ENCODE results near the gene POFUT2. TPM values are rescaled to one million over a fixed set of nuclear protein-coding genes. Genes with fewer than 3 reads are reported as not detected.

The POFUT2 gene
- total RNA-seq, 1 donor from 2014 or later, result 39.4 TPM

DNA sequence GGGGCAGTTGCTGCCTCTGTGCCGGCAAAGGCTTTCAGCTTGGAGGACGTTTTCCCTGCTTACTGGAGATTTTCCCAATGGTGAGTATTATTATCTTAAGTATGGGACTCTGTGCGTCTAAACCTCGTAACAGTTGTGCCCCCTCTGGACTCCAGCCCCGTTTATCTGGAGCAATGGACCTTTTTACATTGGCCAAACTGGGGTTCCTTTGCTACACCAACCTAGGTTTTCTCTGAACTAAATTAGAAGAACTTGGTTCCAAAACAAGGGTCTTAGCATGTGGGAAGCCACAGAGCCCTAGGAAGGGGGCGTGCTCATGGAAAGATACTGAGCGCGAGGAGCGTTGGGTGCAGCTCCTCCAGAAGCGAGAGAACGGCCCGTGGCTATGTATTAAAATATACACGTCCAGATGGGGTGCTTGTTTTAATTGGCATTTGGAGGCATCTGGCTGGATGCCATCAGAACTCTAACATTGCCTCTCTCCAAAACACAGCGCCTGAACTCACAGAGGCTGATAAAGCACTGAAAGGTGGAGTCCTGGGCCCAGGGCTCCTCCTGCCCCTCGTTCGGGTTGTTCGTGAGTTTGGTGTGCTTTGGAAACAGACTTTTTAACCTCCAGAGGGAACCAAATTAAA, 28.4 kb downstream of the POFUT2 start:
- TF ChIP-seq, protein P1, sequence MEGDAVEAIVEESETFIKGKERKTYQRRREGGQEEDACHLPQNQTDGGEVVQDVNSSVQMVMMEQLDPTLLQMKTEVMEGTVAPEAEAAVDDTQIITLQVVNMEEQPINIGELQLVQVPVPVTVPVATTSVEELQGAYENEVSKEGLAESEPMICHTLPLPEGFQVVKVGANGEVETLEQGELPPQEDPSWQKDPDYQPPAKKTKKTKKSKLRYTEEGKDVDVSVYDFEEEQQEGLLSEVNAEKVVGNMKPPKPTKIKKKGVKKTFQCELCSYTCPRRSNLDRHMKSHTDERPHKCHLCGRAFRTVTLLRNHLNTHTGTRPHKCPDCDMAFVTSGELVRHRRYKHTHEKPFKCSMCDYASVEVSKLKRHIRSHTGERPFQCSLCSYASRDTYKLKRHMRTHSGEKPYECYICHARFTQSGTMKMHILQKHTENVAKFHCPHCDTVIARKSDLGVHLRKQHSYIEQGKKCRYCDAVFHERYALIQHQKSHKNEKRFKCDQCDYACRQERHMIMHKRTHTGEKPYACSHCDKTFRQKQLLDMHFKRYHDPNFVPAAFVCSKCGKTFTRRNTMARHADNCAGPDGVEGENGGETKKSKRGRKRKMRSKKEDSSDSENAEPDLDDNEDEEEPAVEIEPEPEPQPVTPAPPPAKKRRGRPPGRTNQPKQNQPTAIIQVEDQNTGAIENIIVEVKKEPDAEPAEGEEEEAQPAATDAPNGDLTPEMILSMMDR (IDR thresholded peaks at IDR 0.05), result no peak
- H3K4me3 ChIP-seq, result no peak overlapping the region
- DNase-seq (ENCODE audit: low spot score in 2 of 2), result peak in 1 of 2 donors; percentile 59
- no peak overlapping the region for H3K27ac ChIP-seq
- peaks cover 9 to 16% of the 10 kb centered on the region in 2 donors for H3K36me3 ChIP-seq
- H3K27me3 ChIP-seq, result no peaks in the 10 kb centered on the region
- no peaks in the 10 kb centered on the region for H3K9me3 ChIP-seq
- H3K4me1 ChIP-seq, result peaks cover 0 to 4% of the 10 kb centered on the region in 2 donors
- intact Hi-C loops (cut with DNase I), result no loop called here

DNA sequence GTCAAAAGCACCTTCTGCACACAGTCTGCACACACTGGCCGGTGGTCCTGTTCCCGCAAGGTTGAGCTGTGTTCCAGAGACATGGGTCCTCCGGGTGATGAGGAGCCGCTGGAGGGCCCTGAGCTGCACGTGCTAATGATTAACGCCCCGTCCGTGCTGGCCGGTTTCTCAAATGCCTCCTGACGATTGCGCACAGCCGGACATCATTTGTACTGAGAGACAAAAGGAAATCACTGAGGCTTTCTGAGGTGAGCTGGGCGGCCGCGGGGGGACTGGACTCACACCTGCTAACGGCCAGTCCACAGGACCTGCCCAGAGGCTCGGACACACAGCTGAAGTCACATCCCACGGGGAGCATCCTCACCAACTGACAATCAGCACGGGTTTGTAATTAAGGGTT, 29.2 kb downstream of the POFUT2 start:
- peak in 1 of 2 donors; percentile 51 for DNase-seq (ENCODE audit: low spot score in 2 of 2)
- H3K4me3 ChIP-seq, result no peak overlapping the region
- peaks cover 0 to 4% of the 10 kb centered on the region in 2 donors for H3K4me1 ChIP-seq
- no peaks in the 10 kb centered on the region for H3K9me3 ChIP-seq
- H3K36me3 ChIP-seq, result peaks cover 2 to 7% of the 10 kb centered on the region in 2 donors
- intact Hi-C loops (cut with DNase I), result no loop called here
- no peaks in the 10 kb centered on the region for H3K27me3 ChIP-seq
- H3K27ac ChIP-seq, result no peak overlapping the region
- TF ChIP-seq, protein P1 (IDR thresholded peaks at IDR 0.05), result no peak

DNA sequence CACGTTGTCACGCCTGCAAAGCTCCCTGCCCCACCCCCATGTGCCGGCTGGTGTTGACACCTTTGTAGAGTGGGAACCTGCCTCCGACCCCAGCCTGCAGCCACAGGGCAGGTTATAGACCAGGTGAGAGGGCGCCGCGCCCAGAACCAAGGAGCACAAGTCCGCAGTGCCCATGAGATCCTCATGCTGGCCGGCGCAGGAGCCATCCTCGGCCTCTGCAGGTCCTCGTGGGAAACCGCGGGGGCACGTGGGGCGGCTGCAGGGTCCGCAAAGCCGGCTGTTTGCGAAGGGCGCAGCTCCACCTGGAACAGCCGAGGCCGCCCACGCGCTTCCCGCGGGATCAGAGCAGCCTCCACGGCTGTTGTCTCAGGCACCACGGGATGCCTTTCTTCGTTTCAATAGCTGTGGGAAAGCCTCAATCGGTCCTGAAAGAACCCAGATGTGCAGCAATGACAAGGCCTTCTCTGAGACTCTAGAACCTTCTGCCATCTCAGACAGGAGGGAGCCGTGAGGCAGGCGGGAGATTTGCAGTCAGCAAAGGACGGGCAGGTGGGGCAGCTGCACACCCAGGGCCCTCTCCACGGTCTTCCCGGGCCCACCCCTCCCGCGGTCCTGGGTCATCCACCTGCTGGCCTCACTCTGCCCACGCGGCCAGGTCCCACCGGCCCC, 29.9 kb downstream of the POFUT2 start:
- Histone ChIP-seq H3K36me3 (peaks cover 0 to under 1% of the 10 kb centered on the region in 2 donors), H3K27me3 (no peaks in the 10 kb centered on the region), H3K9me3 (no peaks in the 10 kb centered on the region), H3K4me1 (peaks cover 0 to 4% of the 10 kb centered on the region in 2 donors), H3K4me3 (no peak overlapping the region), H3K27ac (no peak overlapping the region)
- TF ChIP-seq, protein P1 (IDR thresholded peaks at IDR 0.05), result no peak
- intact Hi-C loops (cut with DNase I), result no loop called here
- peak in 1 of 2 donors; percentile 64 for DNase-seq (ENCODE audit: low spot score in 2 of 2)

- peak in 1 of 2 donors; percentile 58 for DNase-seq (ENCODE audit: low spot score in 2 of 2)
- Histone ChIP-seq H3K36me3 (no peaks in the 10 kb centered on the region), H3K4me1 (peaks cover 0 to 4% of the 10 kb centered on the region in 2 donors), H3K9me3 (no peaks in the 10 kb centered on the region), H3K27me3 (no peaks in the 10 kb centered on the region), H3K27ac (no peak overlapping the region), H3K4me3 (no peak overlapping the region)
- intact Hi-C loops (cut with DNase I), result no loop called here
- TF ChIP-seq, protein P1 (IDR thresholded peaks at IDR 0.05), result no peak
Measured at GRCh38 chr21:45256912-45257672, 30.6 kb downstream of the POFUT2 start.

GRCh38 chr21:45256021-45256911, 31.4 kb downstream of the POFUT2 start:
- Histone ChIP-seq H3K27me3 (no peaks in the 10 kb centered on the region), H3K27ac (no peak overlapping the region), H3K4me1 (peaks cover 0 to 4% of the 10 kb centered on the region in 2 donors), H3K36me3 (no peaks in the 10 kb centered on the region), H3K4me3 (no peak overlapping the region), H3K9me3 (no peaks in the 10 kb centered on the region)
- TF ChIP-seq, protein P1 (IDR thresholded peaks at IDR 0.05), result no peak
- peak in 1 of 2 donors; percentile 48 for DNase-seq (ENCODE audit: low spot score in 2 of 2)
- intact Hi-C loops (cut with DNase I), result no loop called here

All from ascending aorta (tissue), 2 donors.